Measurements from ENCODE around the gene BLACAT1. TPM values are rescaled to one million over a fixed set of nuclear protein-coding genes. Genes with fewer than 3 reads are reported as not detected.

Gene BLACAT1
- total RNA-seq, 1 experiment from 2014 or later, result 6.7 TPM

Other genes starting within 250 kb of the BLACAT1 start
- gene DSTYK, start 244.3 kb downstream of the BLACAT1 start, total RNA-seq (2014; rRNA removed; shearing (Covaris generic)), result 10.9 and 13.9 TPM in 2 replicates
- gene TMCC2, start 228.1 kb downstream of the BLACAT1 start, total RNA-seq (2014; rRNA removed; shearing (Covaris generic)), result 13.6 and 19.3 TPM in 2 replicates
- gene NUAK2, start 134.3 kb downstream of the BLACAT1 start, total RNA-seq (2014; rRNA removed; shearing (Covaris generic)), result 9.2 and 9.8 TPM in 2 replicates
- 2.3 and 5.0 TPM in 2 replicates for gene KLHDC8A, start 99.1 kb downstream of the BLACAT1 start, total RNA-seq (2014; rRNA removed; shearing (Covaris generic))
- gene LEMD1, start 34.0 kb downstream of the BLACAT1 start, total RNA-seq (2014; rRNA removed; shearing (Covaris generic)), result 19.4 and 25.1 TPM in 2 replicates
- gene CDK18, start 48.6 kb upstream of the BLACAT1 start, total RNA-seq (2014; rRNA removed; shearing (Covaris generic)), result 48.3 and 52.0 TPM in 2 replicates
- 13.0 and 20.1 TPM in 2 replicates for gene ELK4, start 176.0 kb upstream of the BLACAT1 start, total RNA-seq (2014; rRNA removed; shearing (Covaris generic))
- gene SLC45A3, start 224.5 kb upstream of the BLACAT1 start, total RNA-seq (2014; rRNA removed; shearing (Covaris generic)), result 19.2 and 20.7 TPM in 2 replicates